ENCODE data around the gene ARPC5.
"Not testable (repeated sequence)": the region's sequence is repeated elsewhere in the genome, so short reads cannot be mapped to it uniquely, and the experiment has no call there.

ARPC5 gene

DNA sequence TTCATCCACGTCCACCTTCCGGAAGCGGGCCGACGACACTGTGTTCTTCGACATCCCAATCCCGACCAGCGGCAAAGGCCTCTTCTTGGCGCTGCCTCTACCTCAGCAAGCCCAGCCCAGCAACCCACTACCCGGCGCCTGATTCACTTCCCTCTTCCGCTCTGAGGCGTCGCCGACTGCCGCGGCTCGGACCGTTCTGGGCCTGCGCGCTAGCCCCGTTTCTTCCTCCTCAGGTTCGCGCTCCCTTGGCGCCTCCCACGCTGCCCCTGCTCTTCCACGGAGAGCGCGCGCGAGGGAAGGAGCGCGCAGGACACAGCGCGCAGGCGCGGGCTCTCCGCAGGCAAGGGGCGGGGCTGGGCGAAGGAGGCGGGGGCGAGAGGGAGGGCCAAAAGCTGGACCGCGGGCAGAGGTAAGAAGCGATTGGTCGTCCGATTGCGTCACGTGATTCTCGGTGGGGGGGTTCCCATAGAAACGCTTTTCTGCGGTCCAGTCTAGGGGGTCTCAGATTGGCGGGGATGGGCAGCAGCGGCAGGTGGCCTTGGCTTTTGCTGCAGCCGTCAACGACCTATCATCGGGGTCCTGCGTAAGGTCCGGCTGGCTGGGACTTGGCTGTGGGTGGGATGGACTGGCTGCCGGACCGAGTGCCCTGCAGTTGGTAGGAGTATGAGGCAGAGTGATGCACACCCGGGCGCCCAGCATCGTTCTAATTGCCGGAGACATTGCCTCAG lies at the start of gene ARPC5:
ARPC5 (minus strand) TSS at position 178 of the 728 bp plus-strand sequence; CDS start at position 54, 124 bp downstream.
- peak; percentile 97 for DNase-seq (ENCODE audit: low read depth)

DNA sequence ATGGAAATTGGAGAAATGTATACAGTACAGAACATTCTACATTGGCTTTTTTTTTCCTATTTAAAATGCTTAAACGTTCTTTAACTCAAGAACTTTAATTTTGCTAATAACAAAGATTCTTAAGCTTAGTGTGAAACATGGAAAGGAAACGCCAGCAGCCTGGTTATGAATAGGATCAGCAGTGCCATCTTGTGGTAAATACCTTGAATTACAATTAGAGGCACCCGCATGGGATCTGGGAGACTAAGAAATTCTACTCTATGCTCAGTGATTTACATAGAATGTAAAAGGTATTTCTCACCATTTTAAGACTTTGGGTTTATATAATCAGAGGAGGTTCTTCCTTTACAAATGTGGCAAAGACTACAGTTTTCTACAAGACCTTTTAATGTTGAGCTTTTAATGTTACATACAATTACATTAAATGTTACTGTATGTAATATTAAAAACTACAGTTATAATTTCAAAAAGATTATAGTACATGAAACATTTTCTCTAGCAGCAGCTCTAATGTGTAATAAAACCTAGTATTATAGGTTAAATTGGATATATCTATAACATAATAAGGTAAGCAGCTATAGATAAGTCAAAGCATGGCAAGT lies 49.6 kb upstream of the ARPC5 start:
- DNase-seq (ENCODE audit: low read depth), result peak; percentile 48

DNA sequence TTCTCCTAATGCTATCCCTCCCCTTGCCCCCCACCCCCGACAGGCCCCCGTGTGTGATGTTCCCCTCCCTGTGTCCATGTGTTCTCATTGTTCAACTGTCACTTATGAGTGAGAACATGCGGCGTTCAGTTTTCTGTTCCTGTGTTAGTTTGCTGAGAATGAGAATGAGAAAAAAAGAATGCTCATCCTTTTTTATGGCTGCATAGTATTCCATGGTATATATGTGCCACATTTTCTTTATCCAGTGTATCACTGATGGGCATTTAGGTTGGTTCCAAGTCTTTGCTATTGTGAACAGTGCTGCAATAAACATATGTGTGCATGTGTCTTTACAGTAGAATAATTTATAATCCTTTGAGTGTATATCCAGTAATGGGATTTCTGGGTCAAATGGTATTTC lies 43.8 kb upstream of the ARPC5 start:
- DNase-seq (ENCODE audit: low read depth), result not testable (repeated sequence)

DNA sequence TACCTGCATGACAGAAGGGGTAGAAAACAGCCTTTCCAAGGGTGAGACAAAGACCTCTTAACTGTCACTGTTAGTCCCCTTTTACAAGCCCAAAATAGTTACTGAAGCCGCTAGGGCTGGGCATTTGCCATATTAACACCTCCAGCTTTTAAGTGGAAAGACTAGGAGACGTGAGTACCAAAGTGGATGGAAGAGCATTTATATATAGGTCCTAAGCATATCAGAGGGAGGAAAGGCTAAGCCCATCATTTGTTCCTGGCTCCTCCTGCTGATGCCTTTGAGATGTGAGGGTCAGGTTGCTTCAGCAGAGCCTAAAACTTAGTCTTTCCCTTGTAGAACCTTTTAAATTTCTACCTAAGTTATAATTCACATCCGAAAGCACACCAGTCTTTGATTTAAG lies 43.2 kb upstream of the ARPC5 start:
- no peak for DNase-seq (ENCODE audit: low read depth)

DNA sequence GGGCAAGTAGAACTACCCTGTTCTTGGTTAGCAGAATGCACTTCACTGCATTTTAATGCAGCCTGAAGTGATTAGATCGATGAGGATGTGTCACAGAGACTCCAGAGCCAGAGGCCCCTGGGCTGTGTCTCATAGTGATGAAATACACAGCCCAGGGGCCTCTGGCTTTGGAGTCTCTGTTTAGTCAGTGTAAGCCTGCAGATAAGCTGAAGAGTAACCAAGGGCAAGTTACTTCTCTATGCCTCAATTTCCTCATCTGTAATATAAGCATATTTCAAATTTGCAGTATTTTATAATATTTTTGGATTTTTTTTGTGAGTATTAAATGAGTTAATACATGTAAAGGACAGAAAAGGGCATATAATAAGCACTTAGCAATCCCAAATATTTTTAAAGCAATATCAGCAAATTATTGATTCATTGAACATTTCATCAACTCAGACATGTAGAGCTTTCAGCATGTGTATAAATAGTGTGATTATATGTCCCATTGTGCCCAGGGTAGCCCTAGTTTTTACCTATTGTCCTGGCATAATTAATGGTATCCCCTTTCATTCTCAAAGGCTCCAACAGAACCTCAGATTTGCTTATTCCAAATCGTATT lies 41.1 kb upstream of the ARPC5 start:
- peak; percentile 77 for DNase-seq (ENCODE audit: low read depth)

DNA sequence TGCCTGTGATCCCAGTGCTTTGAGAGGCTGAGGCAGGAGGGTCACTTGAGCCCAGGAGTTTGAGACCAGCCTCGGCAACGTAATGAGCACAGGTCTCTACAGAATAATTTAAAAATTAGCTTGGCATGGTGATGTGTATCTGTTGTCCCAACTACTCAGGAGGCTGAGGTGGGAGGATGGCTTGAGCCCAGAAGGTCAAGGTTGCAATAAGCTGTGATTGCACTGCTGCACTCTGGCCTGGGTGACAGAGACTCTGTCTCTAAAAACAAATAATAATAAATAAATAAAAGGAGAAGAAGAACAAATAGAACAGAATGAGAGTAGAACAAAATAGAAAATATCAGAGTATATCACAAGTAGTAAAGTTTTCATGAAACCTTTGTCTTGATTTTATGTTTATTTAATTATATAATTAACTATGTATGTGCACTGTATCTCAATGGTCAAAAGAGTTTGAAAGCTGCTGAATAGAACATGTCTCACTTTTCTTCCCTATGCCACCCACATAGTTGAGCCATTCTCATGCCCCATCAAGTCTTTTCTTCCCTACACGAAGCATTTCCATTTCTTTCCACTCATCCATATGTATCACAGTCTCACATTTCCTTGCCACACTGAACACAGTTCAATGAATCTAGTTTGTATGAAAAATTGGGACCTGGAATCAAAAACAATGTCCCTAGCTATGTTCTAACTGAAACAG lies 40.5 kb upstream of the ARPC5 start:
- no peak for DNase-seq (ENCODE audit: low read depth)

DNA sequence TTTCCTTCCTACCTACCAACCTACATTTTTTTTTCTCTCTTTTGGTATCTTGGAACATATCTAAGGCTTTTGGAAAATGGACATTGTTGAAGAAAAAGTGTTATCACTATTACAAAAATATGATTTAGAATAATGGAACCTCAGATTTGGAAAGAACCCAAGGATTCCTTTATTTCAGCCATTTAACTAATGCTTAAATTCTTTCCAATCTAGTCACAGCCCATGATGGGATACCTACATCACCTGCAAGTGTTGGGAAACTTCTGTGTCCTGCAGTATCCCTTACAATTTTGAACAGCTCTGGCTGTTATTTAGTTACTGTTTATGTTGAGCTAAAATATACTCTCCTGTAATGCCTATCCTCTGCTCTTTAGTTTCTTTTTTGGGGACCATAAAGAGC lies 39.8 kb upstream of the ARPC5 start:
- DNase-seq (ENCODE audit: low read depth), result no peak

DNA sequence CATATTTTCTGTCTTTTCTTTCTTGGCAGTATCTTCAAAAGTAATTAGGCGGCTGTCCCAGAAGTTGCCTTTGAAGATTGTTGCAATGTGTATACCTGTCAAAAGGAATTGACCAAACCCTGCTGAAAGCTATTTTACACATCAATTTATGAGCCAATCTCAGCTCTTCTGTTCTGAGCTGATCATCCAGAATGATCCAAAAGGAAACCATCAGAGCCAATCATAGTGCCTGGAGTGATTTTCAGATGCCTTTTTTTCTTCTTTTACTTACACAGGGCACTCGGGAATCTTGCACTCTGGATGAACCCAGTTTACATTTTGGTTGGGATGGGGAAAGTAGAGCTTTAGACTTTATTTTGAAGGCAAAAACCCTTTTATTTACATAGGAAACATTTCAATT lies 39.3 kb upstream of the ARPC5 start:
- DNase-seq (ENCODE audit: low read depth), result no peak

DNA sequence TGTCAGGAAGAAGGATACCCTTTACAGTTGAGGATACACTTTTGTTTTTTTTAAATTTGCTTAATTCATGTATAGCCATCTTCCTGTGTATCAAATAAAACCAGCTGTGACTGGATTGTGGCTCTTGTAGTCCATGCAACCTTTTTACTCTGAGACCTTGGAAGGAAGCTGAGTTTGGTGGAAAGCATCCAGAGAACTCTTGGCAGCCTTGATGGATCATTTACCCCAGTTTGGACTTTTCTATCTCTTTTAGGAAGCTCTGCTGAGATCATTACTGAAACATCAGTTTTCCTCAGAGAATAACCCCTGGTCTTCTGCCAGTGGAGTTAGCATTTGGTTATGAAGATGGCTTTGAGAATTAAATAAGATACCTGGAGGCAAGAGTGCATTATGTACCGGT lies 38.8 kb upstream of the ARPC5 start:
- no peak for DNase-seq (ENCODE audit: low read depth)

DNA sequence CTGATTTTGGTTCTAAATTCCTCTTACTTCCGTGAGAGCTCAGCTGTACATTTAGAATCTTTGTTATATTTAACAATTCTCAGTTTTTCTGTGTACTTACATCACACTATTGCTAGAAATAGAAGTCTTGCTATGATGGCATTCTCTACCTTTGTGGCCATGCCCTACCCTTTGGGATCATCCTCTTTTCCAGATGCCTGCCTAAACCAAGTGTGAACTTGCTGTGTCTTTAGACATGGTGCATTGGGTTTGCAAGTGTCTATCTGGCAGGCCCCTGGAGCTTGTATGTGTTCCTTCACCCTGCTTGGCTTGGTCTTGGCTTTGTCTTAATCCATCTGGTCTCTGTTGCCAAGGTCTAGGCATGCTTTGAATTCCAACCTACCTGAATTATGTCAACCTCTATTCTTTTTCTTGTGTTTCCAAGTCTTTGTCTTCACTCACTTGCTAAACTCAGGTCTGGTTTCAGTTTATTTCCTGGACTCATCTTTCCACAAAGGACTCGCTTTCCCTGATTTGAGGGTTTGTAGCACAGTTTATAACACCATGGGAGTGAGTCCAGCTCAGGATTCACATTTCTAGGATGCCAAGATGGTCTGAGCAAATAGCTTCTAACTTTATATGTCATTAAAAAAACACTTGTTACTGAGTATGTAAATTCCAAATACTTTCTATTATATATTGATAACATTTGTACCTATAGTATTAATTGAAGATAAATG lies 38.2 kb upstream of the ARPC5 start:
- no peak for DNase-seq (ENCODE audit: low read depth)

DNA sequence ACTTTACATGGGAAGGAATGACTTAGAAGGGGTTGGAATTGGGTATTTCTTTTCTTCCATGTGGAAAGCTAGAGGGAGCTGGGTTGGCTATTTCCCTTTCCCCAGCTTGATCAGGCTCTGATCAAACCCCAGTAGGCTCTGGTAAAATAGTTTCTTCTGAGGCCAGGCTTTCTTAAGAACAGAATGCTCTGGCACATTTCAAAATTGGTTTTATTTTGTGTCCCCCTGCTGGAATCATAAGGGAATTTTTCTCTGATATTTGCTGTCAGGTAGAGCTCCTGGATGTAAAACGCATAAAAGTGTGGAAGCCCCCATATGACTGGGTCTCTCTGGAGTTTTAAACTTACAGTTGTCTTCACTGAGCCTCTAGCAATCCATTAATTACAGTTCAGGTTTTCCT lies 34.6 kb upstream of the ARPC5 start:
- no peak for DNase-seq (ENCODE audit: low read depth)

DNA sequence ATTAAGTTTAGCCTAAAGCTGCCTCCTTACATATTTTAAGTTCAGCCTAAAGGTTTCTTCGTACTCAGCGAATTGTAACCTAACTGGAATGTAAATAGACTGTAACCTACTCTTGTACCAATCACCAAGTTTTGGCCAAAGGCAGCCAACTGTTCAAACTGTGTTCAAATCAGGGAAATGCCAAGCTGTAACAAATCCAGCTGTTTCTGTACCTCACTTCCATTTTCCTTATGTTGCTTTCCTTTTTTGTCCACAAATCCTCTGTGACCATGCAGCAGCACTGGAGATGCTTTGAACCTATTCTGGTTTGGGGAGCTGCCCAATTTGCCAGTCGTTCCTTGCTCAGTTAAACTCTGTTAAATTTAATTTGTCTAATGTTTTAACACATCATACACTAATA lies 20.8 kb upstream of the ARPC5 start:
- no peak for DNase-seq (ENCODE audit: low read depth)

DNA sequence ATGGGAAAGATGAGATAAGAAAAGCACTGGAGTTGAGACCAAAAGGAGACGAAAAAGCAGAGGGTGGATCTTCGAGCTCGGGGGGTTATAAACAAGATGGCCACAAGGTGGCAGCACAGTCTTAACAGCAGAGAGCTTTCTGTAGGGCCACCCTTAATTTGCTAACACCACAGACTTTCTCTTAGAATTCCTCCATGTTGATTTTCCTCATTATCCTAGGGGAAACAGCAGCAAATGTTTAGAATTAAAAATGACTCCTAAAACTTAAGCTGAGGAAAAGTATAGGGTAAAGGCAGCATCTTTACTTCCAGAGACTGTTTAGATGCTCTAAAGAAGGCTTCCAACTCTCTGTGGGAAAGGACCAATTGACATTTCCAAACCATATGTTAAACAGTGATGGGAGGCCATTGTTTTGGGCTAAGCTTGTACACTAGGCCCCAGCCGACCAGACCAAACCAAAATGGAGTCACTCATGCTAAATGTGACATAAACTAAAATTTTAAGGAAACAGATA lies 20.0 kb upstream of the ARPC5 start:
- DNase-seq (ENCODE audit: low read depth), result peak; percentile 78

DNA sequence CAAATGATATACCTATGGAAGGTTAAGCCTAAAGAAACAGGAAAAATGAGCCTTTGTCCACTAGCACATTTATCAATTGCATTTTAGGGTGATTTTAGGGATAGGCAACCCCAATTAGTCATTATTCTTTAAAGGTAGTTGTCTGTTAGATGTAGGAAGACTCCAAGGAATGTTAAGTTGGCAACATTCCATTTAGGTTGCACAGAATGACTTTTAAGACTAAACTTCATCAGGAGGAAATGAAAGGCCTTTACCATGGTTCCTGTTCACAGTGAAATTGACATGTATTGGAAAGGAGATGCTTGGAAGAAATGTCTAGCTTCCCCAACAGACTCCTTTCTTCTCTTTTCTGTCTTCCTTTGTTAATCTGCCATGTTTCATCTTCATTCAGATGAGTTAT lies 19.1 kb upstream of the ARPC5 start:
- no peak for DNase-seq (ENCODE audit: low read depth)

DNA sequence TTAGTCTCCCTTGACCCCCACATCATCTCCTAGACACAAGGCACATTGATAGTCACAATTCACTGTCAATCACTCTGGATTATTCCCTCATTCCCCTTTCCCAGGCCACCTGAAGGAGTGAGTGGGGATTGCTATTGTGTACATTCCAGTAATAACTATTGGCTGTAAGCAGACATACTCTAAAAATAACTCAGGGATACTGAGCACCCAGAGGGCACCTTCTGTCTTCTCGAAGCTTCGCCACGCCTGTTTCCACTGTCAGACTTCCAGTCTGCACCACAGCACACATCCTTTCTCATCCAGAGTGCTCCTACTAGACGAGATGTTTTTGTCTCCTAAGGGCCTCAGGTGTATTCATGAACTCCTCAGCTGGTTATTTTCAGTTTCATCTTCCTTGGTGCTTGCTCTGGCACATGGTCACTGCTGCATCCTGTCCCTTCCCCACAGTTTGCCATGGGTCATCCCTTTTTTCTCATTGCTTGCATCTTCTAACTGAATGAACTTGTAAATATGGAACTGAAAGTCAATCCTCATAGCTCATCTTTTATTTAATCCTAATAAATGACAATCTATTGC lies 18.4 kb upstream of the ARPC5 start:
- no peak for DNase-seq (ENCODE audit: low read depth)

DNA sequence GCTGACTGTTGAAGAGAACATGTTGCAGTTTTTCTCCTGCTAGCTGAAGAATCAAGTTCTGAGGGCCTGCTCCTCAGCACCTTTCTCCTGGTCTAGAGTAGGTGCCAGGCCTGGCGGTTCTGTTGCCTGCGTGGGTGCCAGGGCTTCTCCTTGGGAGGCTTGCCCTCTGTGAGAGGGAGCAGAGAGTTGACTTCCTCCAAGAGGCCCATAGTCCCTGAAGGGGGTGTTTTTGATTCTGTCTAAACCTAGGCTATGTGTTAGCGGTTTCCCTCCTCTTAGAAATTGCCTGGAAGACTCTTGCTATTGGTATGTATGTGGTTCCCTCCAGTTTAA lies 17.8 kb upstream of the ARPC5 start:
- DNase-seq (ENCODE audit: low read depth), result no peak

DNA sequence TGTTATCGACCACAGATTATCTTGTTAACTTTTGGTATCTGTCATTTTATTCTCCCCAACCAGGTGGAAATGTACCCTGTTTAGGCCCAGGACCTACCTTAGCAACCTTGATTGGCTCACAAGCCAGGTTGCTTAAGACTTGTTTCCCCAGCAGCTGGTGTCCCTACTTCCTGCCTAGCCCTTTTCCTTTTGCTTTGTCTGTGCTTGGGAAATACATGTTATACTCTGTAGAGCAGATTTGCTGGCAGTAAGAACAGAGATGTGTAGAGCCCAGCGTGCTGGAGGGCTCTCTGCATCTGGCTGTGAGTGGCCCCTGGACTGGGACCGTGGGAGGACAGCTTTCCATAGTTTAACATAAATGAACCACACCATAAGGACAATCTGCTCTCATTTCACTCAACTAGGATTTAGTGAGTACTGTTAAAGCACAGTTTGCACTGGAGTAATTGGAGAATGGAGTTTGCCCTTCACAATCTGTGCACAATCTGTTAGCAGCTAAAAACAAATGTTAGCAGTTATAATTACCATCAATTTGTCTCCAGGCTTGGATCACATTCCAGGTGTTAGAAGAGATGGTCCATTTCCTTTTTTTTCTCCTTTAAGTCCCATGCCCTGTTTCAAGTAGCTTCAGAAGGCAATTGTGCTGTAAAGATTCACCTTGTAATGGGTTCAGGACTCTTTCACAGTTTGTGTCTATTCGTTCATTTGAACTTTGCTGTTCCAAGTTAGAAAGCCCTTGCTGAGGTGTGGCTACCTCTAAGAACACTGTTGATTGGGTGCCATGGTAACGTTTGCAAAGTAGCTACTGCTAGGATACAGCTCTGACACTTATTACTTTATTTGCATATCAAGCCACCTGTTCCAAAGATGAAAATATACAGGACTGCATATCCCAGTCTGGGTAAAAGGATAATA lies 17.2 kb upstream of the ARPC5 start, which contains the start of gene APOBEC4:
APOBEC4 (minus strand) TSS at position 770 of the 915 bp plus-strand sequence. CDS start 4,535 bp downstream, outside the sequence.
- DNase-seq (ENCODE audit: low read depth), result no peak

DNA sequence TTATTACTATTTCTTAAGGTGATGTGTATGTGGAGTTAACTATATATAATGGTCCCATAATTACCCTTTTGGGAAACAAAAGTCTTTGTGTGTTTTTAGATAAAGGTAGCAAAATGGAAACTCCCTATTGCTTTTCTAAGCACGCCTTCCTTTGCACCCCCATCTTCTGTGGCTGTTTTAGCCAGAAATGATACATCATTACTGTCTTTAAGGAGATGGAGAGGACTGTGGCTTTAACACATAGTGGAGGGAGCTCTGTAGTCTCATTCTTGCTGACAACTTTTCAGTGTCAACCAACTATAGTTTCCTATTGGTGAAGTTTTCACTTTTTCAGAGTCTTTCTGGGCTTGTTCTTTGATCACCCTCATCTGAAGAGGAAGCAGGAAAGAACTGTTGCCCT lies 16.5 kb upstream of the ARPC5 start:
- DNase-seq (ENCODE audit: low read depth), result no peak

DNA sequence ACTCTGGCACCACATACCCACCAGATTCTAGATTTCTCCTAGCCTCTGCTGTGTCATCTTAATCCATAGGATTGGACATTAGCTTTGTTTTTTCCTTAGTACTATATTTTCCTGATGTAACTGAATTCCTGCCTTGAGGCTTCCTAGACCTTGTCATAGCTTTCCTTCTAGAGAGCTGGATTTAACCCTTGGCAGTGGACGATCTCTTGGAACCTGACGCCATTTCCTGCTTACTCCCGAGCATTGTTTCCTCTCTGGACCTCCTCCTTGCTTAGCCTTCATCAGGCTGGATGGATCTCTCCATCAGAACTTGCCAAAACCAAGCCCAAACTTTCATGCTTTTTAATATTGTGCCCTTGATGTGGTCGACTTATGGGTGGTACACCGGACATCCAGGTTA lies 16.0 kb upstream of the ARPC5 start:
- DNase-seq (ENCODE audit: low read depth), result no peak

DNA sequence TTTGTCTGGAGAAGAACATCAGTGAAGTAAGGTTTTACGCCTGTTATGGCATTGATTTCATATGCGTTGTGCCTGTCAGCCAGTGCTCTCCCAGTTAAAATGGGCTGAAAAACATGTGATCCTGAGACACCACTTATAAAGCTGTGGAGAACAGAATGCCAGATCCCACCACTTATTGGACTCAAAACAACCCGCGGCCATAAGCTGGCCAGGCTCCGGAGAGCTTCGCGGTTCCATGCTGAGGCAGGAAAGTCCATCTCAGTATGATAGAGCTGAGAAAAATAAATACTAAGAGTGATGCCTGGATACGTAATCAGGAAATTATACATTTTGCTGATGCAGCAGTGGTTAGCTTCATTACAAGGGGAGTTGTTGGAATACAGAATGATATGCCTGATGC lies 12.5 kb upstream of the ARPC5 start:
- DNase-seq (ENCODE audit: low read depth), result no peak

DNA sequence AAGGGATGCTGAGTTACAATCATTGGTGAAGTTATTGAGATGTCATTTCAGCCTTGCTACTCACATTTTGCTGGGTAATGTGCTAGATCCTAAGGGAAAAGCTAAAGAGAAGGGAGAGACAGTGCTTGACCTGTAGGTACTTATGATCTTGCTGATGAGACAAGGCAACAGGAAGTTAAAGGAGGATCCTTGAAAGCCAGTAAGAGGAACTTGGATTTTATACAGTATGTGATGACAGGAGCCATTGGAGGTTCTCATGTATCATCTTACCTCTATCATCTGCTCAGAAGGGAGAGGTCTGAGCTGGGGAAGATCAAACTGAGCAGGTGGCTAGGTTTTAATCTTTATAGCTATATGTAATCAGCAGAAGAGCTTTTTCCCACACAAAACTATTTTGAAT lies 11.2 kb upstream of the ARPC5 start:
- no peak for DNase-seq (ENCODE audit: low read depth)

Measured in amniotic epithelial cell (primary cell).